ENCODE results near the gene ATXN1.

GRCh38 chr6:16649890-16650289 lies 111.4 kb downstream of the ATXN1 start:
- no peak for TF ChIP-seq EP300 (IDR thresholded peaks at IDR 0.05; ENCODE audit: low read depth)
- no peak for TF ChIP-seq CTCF (IDR thresholded peaks at IDR 0.05)
- TF ChIP-seq POLR2A (IDR thresholded peaks at IDR 0.05), result no peak

All from transverse colon (tissue), 3 donors.